CD4-positive, alpha-beta T cell treated with Interleukin-10 for 1 hour (primary cell): ENCODE results near the gene LRFN2.

ENCODE experiments used
- DNase-seq: peaks from one replicate; pipeline ENCODE4 v3.0.0-alpha.2; 2020

Gene LRFN2

DNA sequence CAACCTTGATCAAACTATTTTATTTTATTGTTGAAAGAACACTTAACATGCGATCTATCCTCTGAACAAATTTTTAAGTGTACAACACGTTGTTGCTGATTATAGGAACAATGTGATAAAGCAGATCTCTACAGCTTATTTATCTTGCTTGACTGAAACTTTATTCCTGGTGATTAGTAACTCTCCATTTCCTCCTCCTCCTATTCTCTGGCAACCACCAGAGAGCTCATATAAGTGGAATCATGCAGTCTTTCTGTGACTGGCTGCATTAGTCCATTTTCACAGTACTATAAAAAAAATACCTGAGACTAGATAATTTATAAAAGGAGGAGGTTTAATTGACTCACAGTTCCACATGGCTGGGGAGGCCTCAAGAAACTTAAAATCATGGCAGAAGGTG, 218.1 kb downstream of the LRFN2 start:
- no peak for DNase-seq

DNA sequence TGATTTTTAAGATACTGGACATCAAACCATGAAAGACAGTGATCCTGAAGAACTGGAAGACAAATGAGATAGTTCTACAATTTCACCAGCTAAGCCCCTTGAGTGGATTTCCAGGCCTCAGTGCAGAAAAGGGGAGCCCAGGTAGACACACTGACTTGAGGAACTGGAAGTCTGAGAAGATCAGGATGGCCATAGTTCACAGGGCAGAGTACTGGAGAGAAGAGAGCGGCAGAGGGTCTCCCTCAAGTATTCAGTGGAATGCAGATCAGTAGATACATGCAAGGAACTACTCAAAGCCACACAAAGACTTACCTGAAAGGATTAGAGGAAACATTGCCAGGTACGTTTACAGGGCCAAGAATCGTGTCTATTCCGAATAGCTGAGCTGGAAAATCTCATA, 224.3 kb downstream of the LRFN2 start:
- DNase-seq: no peak

DNA sequence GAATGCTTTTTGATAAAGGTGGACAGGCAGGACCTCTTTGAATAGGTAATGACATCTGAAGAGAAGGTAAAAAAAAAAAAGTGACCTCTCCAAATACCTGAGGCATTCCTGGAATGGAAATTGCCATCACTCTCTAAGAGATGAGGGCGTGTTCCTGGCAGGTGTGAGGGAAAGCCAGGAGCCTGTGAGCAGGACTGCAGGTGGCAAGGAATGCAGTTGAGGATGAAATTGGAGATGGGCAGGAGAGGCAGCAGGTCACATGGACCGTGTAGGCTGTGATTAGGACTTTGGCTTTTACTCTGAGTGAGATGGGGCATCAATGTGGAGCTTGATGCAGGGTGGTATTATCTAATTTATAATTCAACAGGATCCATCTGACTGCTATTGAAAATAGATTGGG, 227.4 kb downstream of the LRFN2 start:
- DNase-seq: no peak

GRCh38 chr6:40358473-40359460, 228.4 kb downstream of the LRFN2 start:
- DNase-seq: no peak

- DNase-seq: no peak
Measured at GRCh38 chr6:40356242-40356910, 230.8 kb downstream of the LRFN2 start.

DNA sequence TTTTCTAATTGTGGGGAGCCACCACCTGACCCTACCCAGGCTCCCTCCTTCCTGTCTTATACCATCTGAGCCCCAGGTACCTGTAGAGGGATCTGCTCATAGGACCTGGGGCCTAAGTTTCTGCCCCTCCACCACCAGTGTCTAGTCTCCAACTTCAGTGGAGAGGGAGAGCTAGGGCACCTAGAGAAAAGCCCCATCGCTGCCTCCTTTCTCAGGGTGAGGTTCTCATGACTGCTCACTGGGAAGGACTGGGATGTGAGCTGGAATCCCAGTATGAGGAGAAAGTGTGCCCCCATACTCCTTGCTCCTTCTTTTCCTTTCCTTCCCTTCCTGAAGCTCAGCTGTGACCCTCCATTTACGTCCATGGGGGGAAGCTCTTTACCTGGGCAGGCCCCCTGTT, 231.6 kb downstream of the LRFN2 start:
- DNase-seq: no peak

DNA sequence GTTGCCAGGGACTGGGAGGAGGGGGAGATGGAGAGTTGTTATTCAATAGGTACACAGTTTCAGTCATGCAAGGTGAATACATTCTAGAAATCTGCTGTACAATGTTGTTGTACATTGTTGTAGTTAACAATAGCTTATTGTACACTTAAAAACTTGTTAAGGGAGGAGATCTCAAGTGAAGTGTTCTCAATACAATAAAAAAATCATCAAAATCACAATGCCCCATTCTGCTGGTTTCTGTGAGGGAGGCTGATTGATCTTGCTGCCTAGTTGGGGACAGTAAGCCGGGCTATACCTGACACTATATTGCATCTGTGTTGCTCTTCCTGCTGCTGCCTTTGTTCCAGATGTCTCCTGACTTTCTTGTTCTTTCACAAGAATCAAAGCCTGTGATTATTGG, 232.1 kb downstream of the LRFN2 start:
- DNase-seq: no peak

GRCh38 chr6:40353967-40354452, 233.2 kb downstream of the LRFN2 start:
- DNase-seq: no peak

DNA sequence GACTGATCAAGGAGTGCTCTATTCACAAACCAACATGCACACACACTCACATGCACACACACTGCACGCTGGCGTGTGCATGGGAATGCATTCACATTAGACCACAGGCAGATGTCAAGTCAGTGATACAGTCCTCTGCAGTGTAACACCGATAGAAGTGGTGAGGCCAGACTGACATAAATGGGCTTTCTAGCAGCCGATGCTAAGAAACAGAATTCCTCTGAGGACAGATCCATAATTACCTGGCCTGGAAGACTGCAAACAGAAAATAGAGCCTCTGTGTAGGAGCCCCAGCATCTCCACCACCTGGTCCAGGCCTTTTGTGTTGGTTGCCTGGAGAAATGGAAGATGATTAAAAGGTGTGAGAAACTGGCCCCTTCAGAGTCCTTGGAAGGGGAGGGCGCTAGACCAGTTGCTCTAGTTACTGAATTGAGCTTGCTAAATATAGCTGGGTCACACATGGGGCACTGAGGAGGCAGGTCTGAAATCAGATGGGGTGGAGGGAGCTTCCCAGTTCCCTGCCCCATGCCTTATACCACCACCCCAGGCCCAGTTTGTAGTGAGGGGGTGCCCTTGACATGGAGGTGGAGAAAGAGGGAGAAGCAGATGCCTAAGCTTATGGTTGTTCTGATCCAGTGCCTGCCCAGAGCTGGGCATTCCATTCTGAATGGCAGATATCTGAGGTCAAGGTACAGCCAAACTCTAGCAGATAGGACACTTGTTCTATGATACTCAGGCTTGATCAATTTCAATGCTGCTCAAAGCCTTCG, 233.8 kb downstream of the LRFN2 start:
- no peak for DNase-seq

DNA sequence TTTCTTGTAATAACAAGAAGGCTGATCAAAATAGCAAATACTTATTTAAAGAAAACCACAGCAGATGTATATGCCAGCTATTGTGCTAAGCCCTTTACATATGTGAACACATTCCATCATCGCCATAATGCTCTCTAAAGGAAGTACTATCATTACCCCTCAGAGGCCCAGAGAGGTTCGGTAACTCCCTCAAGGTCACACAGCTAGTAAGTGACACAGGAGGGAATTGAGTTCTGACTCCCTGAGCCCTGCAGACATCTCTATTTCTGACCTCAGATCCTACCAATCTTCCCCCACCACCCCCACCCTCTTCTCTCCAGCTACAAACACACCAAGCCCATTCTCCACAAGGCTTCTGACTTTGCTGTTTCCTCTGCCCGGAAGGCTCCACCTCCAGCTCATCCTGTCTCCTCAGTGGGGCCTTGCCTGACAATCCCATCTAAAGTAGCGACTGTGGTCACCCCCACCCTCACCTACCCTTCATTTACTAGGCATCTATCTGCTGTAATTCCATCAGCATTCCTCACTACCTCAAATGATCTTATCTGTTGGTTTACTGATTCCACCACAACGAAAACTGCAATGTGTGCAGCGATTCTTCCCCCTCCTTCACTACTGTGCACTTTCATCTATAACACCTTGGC, 234.5 kb downstream of the LRFN2 start:
- DNase-seq: no peak

DNA sequence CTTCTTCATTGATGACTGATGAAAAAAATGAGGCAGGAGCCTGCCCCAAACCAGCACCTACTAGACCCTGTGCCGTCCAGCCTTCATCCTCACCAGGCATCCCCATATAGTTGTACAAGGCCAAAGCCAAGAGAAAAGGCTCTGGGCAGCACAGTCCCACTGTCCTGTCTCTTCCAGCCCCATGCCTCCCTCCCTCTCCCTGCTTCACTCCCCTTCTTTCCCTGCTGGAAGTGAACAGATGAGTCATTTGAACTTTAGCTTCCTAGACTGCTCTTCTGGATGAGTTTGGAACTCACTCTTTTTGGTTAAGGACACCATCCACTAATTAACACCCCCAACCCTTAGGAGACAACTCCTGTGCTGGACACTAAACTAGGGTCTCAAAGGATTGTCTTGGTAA, 235.2 kb downstream of the LRFN2 start:
- DNase-seq: no peak

DNA sequence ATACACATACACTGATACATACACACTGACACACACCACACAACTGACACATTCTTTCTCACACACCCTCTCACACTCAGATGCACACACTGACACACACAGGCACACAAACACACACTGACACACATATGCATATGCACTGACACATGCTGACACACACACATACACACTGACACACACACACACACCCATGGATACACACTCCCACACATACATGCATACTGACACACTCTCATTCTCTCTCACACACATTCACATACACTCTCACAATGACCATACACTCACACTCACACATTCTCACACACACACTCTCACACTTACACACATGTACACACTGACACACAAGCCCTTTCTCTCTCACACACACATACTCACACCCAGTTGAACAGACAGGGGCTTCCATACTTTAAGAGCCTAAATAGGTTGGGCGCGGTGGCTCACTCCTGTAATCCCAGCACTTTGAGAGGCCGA, 236.4 kb downstream of the LRFN2 start:
- DNase-seq: no peak

- no peak for DNase-seq
Measured at GRCh38 chr6:40349901-40350746, 237.0 kb downstream of the LRFN2 start.

DNA sequence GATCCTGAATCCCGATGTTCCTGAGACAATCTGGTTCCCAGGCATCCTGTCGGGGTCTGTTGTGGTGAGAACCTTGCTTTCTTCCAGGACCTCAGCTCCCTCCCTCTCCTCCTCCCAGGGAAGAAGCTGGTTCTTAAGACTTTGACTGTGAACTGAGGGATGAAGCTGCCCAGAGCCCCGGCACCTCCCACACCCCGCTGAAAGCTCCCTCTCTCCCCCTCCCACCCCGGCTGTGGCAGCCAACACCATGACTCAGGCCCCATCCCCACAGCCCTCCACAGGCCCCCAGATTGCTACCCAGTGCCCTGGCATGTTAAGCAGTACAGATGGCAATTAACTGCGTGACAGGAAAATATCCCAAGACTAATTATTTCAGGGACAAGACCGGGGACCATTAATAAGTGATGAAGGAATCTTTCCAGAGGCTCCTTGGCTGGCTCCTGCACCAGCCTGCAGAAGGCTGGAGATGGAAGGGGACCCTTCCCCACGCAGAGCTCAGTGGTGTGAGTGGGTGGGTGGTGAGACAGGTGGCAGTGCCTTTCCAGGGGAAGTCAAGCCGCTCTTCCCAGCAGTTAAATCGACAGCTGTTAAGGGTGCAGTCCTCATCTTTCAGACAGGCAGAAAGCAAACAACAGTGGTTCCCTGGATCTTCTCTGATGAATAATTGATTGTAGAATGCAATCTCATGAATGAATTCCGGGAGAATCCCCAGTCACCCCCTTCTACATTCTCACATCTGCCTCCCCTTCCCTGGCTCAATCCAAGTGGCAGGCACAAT, 237.9 kb downstream of the LRFN2 start:
- no peak for DNase-seq

DNA sequence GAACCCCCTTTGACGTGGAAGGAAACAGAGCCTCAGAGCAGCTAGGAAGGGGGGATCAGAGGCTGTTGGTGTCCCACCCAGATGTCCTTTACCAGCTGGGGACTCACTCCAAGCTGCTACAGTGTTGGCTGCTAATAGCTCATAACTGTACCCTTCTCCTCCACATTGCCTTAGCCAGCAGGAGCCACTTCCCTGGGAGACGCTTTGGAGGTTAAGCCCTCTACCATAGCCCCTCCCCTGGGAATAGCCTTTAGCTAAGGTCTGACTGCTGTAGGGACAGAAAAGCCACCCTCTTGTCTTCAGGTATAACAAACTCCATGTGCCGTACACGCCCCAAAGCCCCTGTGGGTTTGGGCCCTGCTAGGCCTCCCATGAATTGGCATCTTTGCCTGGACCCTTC, 238.6 kb downstream of the LRFN2 start:
- DNase-seq: no peak

DNA sequence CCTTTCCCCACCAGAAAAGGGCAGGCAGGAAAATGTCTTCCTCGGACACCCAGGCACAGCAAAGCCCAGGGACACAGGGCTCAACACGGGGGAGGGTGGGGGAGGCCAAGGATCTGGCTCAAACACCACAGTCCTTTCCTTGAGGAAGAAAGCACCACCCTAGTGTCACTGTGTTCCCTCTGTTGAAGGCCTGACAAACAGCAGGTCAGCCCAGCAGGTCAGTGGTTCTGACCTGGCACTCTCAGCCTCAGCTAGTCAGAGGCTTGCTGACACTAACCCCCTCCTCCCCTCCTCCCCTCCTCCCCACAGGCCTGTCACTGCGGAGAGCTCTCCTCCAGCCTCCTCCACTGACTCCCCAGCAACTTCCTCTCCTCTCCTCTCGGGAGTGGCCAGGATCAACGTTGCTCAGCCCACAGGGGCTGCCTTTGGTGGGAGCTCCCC, 239.6 kb downstream of the LRFN2 start:
- no peak for DNase-seq

DNA sequence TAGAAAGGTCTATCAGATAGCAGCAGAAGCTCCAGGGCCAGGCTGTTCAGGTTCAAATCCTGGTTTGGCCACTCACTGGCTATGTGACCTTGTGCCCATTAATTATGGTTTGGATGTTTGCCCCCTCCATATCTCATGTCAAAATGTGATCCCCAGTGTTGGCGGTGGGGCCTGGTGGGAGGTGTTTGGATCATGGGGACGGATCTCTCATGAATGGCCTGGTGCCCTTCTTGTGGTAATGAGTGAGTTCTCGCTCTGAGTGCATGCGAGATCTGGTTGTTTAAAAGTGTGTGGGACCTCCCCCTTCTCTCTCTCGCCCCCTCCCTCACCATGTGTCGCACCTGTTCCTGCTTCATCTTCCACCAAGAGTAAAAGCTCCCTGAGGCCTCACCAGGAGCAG, 240.9 kb downstream of the LRFN2 start:
- DNase-seq: no peak

DNA sequence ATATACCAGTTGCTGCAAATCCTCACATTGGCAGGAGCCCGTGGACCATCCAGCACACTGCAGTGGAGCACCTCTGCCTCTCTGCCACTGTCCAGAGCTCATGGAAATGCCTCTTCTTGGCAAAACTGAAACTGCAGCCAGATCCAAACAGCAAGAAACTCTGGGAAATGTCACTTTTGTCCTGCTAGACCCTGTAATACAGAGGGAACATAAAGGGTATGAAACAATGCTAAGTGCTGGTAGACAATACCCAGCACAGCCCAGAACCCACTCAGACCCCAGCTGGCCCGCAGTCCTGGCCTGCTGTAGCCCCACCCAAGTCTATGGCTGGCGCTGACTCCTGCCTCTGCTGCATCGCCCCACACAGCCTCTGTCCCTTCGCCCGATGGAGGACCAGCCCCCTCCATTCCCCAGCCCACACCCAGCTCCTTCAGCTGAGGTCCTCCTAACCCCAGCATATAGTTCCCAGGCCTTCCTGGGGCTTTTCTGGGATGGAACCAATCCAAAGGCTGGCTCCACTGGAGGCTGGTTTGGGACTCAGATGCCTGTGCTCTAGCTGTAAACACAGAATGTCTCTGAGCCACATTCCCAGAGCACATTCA, 242.5 kb downstream of the LRFN2 start:
- DNase-seq: no peak

DNA sequence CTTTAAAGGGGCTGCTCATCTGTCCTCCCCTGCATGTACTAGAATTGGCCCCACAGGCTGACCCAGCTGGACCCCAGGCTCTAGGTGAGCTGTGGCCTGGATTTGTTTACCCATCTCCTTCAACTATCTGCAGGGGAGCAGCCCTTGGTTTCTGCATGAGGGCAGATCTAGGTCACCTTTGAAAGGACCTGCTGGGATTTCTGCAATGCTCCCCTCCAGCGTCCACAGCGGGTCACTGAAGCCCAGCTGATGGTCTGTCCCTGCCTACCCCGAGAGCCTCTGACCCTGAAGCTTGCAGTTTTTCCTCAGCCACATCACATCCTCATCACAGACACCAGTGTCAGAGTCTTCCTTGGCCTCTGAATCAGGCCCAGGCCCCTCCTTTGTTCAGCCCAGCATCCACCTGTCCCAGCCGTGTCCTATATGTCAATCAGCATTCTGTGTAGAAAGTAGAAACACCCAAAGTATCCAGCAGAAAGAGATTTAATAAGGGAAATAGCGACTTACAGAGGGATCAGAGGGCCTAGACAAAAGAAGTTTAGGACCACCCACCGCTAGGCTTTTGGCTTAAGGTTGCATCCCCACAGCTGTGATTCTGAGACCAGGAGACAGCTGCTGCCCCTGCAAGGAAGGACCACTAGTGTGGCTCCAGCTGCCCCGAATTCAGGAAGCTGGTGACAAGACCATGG, 243.1 kb downstream of the LRFN2 start:
- DNase-seq: no peak
